Esophagus squamous epithelium (tissue), 5 donors: Measurements from ENCODE around the gene CHST8. TPM values are rescaled to one million over a fixed set of nuclear protein-coding genes. Genes with fewer than 3 reads are reported as not detected.

ENCODE experiments used
- DNase-seq: peaks from one replicate; lab custom pipeline; 2025; lab: John Stamatoyannopoulos, UW
- H3K27ac ChIP-seq, 4 donors: fragments of 200-600 bp; sonication (generic); one replicate each; pipeline ENCODE4 v1.5.1; 2016 to 2019; ENCODE audit warnings: mild to moderate bottlenecking in 1 of 4
- H3K27me3 ChIP-seq, 4 donors: fragments of 200-600 bp; sonication (generic); 1 replicate in 3 of 4; 2 replicates in 1 of 4; pipeline versions ENCODE4 v1.5.1 to v1.6.0; 2017 to 2021; ENCODE audit warnings: antibody characterized with exemption in 1 of 4
- H3K36me3 ChIP-seq, 3 donors: fragments of 200-600 bp; sonication (generic); one replicate each; pipeline ENCODE4 v1.5.1; 2016 to 2019
- H3K4me1 ChIP-seq, 3 donors: fragments of 200-600 bp; sonication (generic); one replicate each; pipeline ENCODE4 v1.5.1; 2017 to 2019
- H3K4me3 ChIP-seq, 4 donors: fragments of 200-600 bp; sonication (generic); 1 replicate in 3 of 4; 2 replicates in 1 of 4; pipeline ENCODE4 v1.5.1; 2016 to 2019; ENCODE audit warnings: mild to moderate bottlenecking in 2 of 4, moderate library complexity in 1 of 4
- H3K9me3 ChIP-seq, 3 donors: fragments of 200-600 bp; sonication (generic); one replicate each; pipeline ENCODE4 v1.5.1; 2016 to 2019
- CTCF ChIP-seq, 6 experiments: fragments of 450-650 bp in 4 of 6; fragments of 200-600 bp in 2 of 6; sonication (generic) in 2 of 6; IDR thresholded peaks; one replicate each; pipeline ENCODE4 v1.5.1; 2016 to 2019; ENCODE audit warnings: antibody characterized with exemption in 6 of 6, mild to moderate bottlenecking in 4 of 6, moderate library complexity in 4 of 6
- POLR2A ChIP-seq, 4 donors: fragments of 450-650 bp; IDR thresholded peaks; one replicate each; pipeline ENCODE4 v1.6.1; 2017; ENCODE audit warnings: antibody characterized with exemption in 4 of 4, mild to moderate bottlenecking in 4 of 4, moderate library complexity in 3 of 4
- WGBS, 2 donors: methylation state at CpG; one replicate each; pipeline ENCODE4 v1.1.5; 2018; 5-methylcytosine and 5-hydroxymethylcytosine counted together
- intact Hi-C: fragments of 100-400 bp; cut with DNase I; formaldehyde crosslinking; loops from one replicate; pipeline ENCODE4 v1.15.0; 2022
- total RNA-seq, 4 donors: library from RNA; depleted of rRNA; stranded (reverse); fragments of >200 nt; gene quantifications; one replicate each; pipeline ENCODE4 v1.1.0, GENCODE V29; 2016
- donor health status: DM: yes; HTN: yes; CAD: no.

The CHST8 gene
- total RNA-seq, 4 donors from 2014 or later: 0.38 TPM; not detected in 3

GRCh38 chr19:33726756-33727155, 105.0 kb downstream of the CHST8 start:
- intact Hi-C loops: no loop called here
- H3K4me1 ChIP-seq: no peaks in the 10 kb centered on the region
- H3K4me3 ChIP-seq: no peak overlapping the region
- TF ChIP-seq POLR2A (IDR thresholded peaks at IDR 0.05) (no peak), CTCF (IDR thresholded peaks at IDR 0.05) (no peak)
- no peak for DNase-seq
- H3K27ac ChIP-seq: no peak overlapping the region
- no peaks in the 10 kb centered on the region for H3K9me3 ChIP-seq
- H3K27me3 ChIP-seq: peaks cover 0 to 65% (median 0%) of the 10 kb centered on the region in 4 donors
- 48 to 51% methylated on average over 11 to 12 of the region's 12 CpGs for WGBS, 2 donors
- H3K36me3 ChIP-seq: no peaks in the 10 kb centered on the region

GRCh38 chr19:33727331-33727998, 105.7 kb downstream of the CHST8 start:
- TF ChIP-seq CTCF (IDR thresholded peaks at IDR 0.05): no peak
- no peak for TF ChIP-seq POLR2A (IDR thresholded peaks at IDR 0.05)
- H3K27me3 ChIP-seq: peaks cover 0 to 59% (median 0%) of the 10 kb centered on the region in 4 donors

GRCh38 chr19:33728141-33728540, 106.4 kb downstream of the CHST8 start:
- Histone ChIP-seq H3K27me3 (peaks cover 0 to 57% (median 0%) of the 10 kb centered on the region in 4 donors), H3K36me3 (no peaks in the 10 kb centered on the region), H3K27ac (no peak overlapping the region), H3K4me3 (no peak overlapping the region), H3K4me1 (no peaks in the 10 kb centered on the region), H3K9me3 (no peaks in the 10 kb centered on the region)
- intact Hi-C loops: no loop called here
- TF ChIP-seq POLR2A (IDR thresholded peaks at IDR 0.05) (no peak), CTCF (IDR thresholded peaks at IDR 0.05) (no peak)
- WGBS, 2 donors: 76 to 88% methylated on average over 3 of the region's 3 CpGs
- DNase-seq: no peak

More at GRCh38 chr19:33727331-33727998, 105.7 kb downstream of the CHST8 start:
- Histone ChIP-seq H3K4me1 (no peaks in the 10 kb centered on the region), H3K36me3 (no peaks in the 10 kb centered on the region), H3K27ac (no peak overlapping the region), H3K4me3 (no peak overlapping the region), H3K9me3 (no peaks in the 10 kb centered on the region)
- WGBS, 2 donors: 56 to 58% methylated on average over 21 to 24 of the region's 24 CpGs
- intact Hi-C loops: no loop called here
- DNase-seq: no peak

GRCh38 chr19:33730858-33731607, 109.3 kb downstream of the CHST8 start:
- 62 to 68% methylated on average over 8 of the region's 8 CpGs for WGBS, 2 donors
- H3K27me3 ChIP-seq: peaks cover 0 to 44% (median 0%) of the 10 kb centered on the region in 4 donors
- no peaks in the 10 kb centered on the region for H3K9me3 ChIP-seq
- no peaks in the 10 kb centered on the region for H3K4me1 ChIP-seq
- TF ChIP-seq POLR2A (IDR thresholded peaks at IDR 0.05): no peak
- no peak for TF ChIP-seq CTCF (IDR thresholded peaks at IDR 0.05)
- H3K4me3 ChIP-seq: no peak overlapping the region
- DNase-seq: no peak
- intact Hi-C loops: no loop called here
- H3K27ac ChIP-seq: no peak overlapping the region
- H3K36me3 ChIP-seq: no peaks in the 10 kb centered on the region

GRCh38 chr19:33731881-33732280, 110.1 kb downstream of the CHST8 start:
- Histone ChIP-seq H3K27me3 (peaks cover 0 to 43% (median 0%) of the 10 kb centered on the region in 4 donors), H3K9me3 (no peaks in the 10 kb centered on the region), H3K27ac (no peak overlapping the region), H3K36me3 (no peaks in the 10 kb centered on the region), H3K4me3 (no peak overlapping the region), H3K4me1 (no peaks in the 10 kb centered on the region)
- 57 to 73% methylated on average over 3 to 6 of the region's 7 CpGs for WGBS, 2 donors
- no peak for TF ChIP-seq CTCF (IDR thresholded peaks at IDR 0.05)
- TF ChIP-seq POLR2A (IDR thresholded peaks at IDR 0.05): no peak
- DNase-seq: no peak
- intact Hi-C loops: no loop called here
